NCI-H2107 treated with DMSO at 0.1 percent for 48 hours (cell line): ENCODE results near the gene CALHM1.
"Not testable (repeated sequence)": the region's sequence is repeated elsewhere in the genome, so short reads cannot be mapped to it uniquely, and the experiment has no call there.

ENCODE experiments used
- DNase-seq: peaks from one replicate; lab custom pipeline; 2025; ENCODE audit not compliant: unreplicated experiment; lab: John Stamatoyannopoulos, UW

Gene CALHM1

GRCh38 chr10:103486635-103487409, 28.1 kb upstream of the CALHM1 start:
- not testable (repeated sequence) for DNase-seq

- peak; percentile 40 for DNase-seq
Observed at GRCh38 chr10:103481974-103482531, 23.4 kb upstream of the CALHM1 start.

- DNase-seq = no peak
Observed at GRCh38 chr10:103480521-103480920, 21.8 kb upstream of the CALHM1 start.

GRCh38 chr10:103479135-103479534, 20.4 kb upstream of the CALHM1 start, which contains the start of gene CALHM3:
Gene CALHM3, minus strand, starts transcription at chr10:103479240. Its CDS starts 208 bp downstream, at chr10:103479032.
- DNase-seq = no peak

GRCh38 chr10:103478671-103479070, 20.0 kb upstream of the CALHM1 start:
- DNase-seq = no peak

- no peak for DNase-seq
Observed at GRCh38 chr10:103476046-103476768, 17.5 kb upstream of the CALHM1 start.

- no peak for DNase-seq
Observed at GRCh38 chr10:103475437-103475836, 16.7 kb upstream of the CALHM1 start.

GRCh38 chr10:103474077-103474476, 15.4 kb upstream of the CALHM1 start:
- no peak for DNase-seq

GRCh38 chr10:103473261-103473671, 14.6 kb upstream of the CALHM1 start:
- DNase-seq = no peak

GRCh38 chr10:103472005-103472404, 13.3 kb upstream of the CALHM1 start:
- no peak for DNase-seq

GRCh38 chr10:103470761-103471653, 12.3 kb upstream of the CALHM1 start:
- DNase-seq = no peak

- no peak for DNase-seq
Observed at GRCh38 chr10:103469201-103469600, 10.5 kb upstream of the CALHM1 start.

- DNase-seq = no peak
Observed at GRCh38 chr10:103467406-103467805, 8.7 kb upstream of the CALHM1 start.

- DNase-seq = no peak
Observed at GRCh38 chr10:103466734-103467133, 8.0 kb upstream of the CALHM1 start.

GRCh38 chr10:103465411-103466179, 6.9 kb upstream of the CALHM1 start:
- DNase-seq = no peak

- DNase-seq = no peak
Observed at GRCh38 chr10:103463499-103463898, 4.8 kb upstream of the CALHM1 start.

GRCh38 chr10:103459615-103460014, 915 bp upstream of the CALHM1 start:
- no peak for DNase-seq

GRCh38 chr10:103457896-103458583, 660 bp downstream of the CALHM1 start:
- DNase-seq = no peak

GRCh38 chr10:103457176-103457712, 1.5 kb downstream of the CALHM1 start:
- no peak for DNase-seq
